ENCODE data around the gene TFAM.

GRCh38 chr10:58444321-58444720 is 59.1 kb downstream of the TFAM start:
- TF ChIP-seq EGR1 (IDR thresholded peaks at IDR 0.05; ENCODE audit: borderline replicate concordance, low read depth, low read length) (no peak), CTCF (IDR thresholded peaks at IDR 0.05; ENCODE audit: control extremely low read depth in 1 of 3, insufficient read depth in 1 of 3, low read depth in 1 of 3, low read length in 3 of 3) (no peak), CREB1 (IDR thresholded peaks at IDR 0.05) (no peak), CHD2 (IDR thresholded peaks at IDR 0.05; ENCODE audit: low read length) (no peak), TBP (IDR thresholded peaks at IDR 0.05; ENCODE audit: low read depth, low read length) (no peak), POLR2A (IDR thresholded peaks at IDR 0.05; ENCODE audit: control extremely low read depth in 1 of 2, low read depth in 2 of 2, low read length in 2 of 2) (no peak), USF2 (IDR thresholded peaks at IDR 0.05; ENCODE audit: low read length) (no peak), MAFK (IDR thresholded peaks at IDR 0.05; ENCODE audit: low read depth, low read length) (no peak)

Measured in H1 (cell line).